HepG2 (cell line): ENCODE measurements around the gene NEDD4L. TPM values are rescaled to one million over a fixed set of nuclear protein-coding genes. Genes with fewer than 3 reads are reported as not detected.

ENCODE experiments used
- ATAC-seq: fragments of 200-7000 bp; cut with Tn5 transposase; 3 replicates; pipeline ENCODE4 v1.9.1; 2020; ENCODE audit warnings: mild to moderate bottlenecking, moderate library complexity
- BruUV-seq: library from RNA; stranded (reverse); fragments of 400-500 nt; replicated peaks from 2 replicates; lab custom pipeline; 2021; lab: Mats Ljungman, UMichigan
- CTCF ChIA-PET: fragments of 300-600 bp; formaldehyde crosslinking; extraction: SDS; loops from one replicate; lab custom pipeline; 2021; ENCODE audit warnings: low total read pairs, inconsistent platforms, low intra/inter-chr PET ratio; lab: Yijun Ruan, JAX
- POLR2A ChIA-PET: fragments of 350-600 bp; sonication (Branson Sonifier 250); formaldehyde crosslinking; loops from one replicate; lab custom pipeline; 2020; ENCODE audit warnings: antibody characterized with exemption, inconsistent platforms; lab: Yijun Ruan, JAX
- DNase-seq: peaks from one replicate; pipeline ENCODE4 v3.0.0-alpha.2; 2015; ENCODE audit warnings: low spot score
- FAIRE-seq: peaks from 3 replicates; lab custom pipeline; 2011; peaks lifted over from hg19 to GRCh38; lab: Jason Lieb, UNC
- H2AFZ ChIP-seq: one replicate; pipeline ENCODE4 v1.6.1; 2011; ENCODE audit warnings: low read length, inconsistent platforms
- H3K27ac ChIP-seq: fragments of 300-600 bp; 3 replicates; pipeline ENCODE4 v1.8.0; 2011; ENCODE audit warnings: mixed run types, mild to moderate bottlenecking, mixed read lengths, low read length, inconsistent platforms; ENCODE audit not compliant: insufficient read depth; ENCODE audit errors: extremely low read length
- H3K27me3 ChIP-seq, 2 experiments: fragments of 200-600 bp in 1 of 2; 2 replicates in 1 of 2; 3 replicates in 1 of 2; pipeline versions ENCODE4 v1.6.0 to v1.8.0; 2011; ENCODE audit warnings: low read length in 2 of 2, mild to moderate bottlenecking in 2 of 2, moderate library complexity in 2 of 2, inconsistent platforms in 1 of 2; ENCODE audit not compliant: insufficient read depth in 2 of 2, control insufficient read depth in 1 of 2
- H3K36me3 ChIP-seq, 2 experiments: fragments of 200-600 bp in 1 of 2; replicated peaks in 1 of 2; 2 replicates in 1 of 2; 3 replicates in 1 of 2; pipeline versions ENCODE4 v1.5.1 to v1.8.0; 2011; ENCODE audit warnings: low read length in 2 of 2, inconsistent platforms in 1 of 2; ENCODE audit not compliant: insufficient read depth in 2 of 2, control insufficient read depth in 1 of 2
- H3K4me1 ChIP-seq: 2 replicates; pipeline ENCODE4 v1.5.1; 2012; ENCODE audit warnings: low read length, inconsistent platforms; ENCODE audit not compliant: insufficient read depth
- H3K4me2 ChIP-seq: 2 replicates; pipeline ENCODE4 v1.6.0; 2011; ENCODE audit warnings: low read depth, low read length, inconsistent platforms
- H3K4me3 ChIP-seq, 3 experiments: fragments of 200-600 bp in 1 of 3; sonication (generic), shearing (Covaris generic) in 1 of 3; replicated peaks in 1 of 3; 2 replicates each; pipeline ENCODE4 v1.5.1; 2011 to 2016; ENCODE audit warnings: low read length in 3 of 3, inconsistent platforms in 2 of 3, low read depth in 2 of 3, mild to moderate bottlenecking in 2 of 3, control low read depth in 1 of 3, mixed read lengths in 1 of 3; ENCODE audit not compliant: insufficient read depth in 1 of 3
- H3K79me2 ChIP-seq: one replicate; pipeline ENCODE4 v1.6.1; 2011; ENCODE audit warnings: low read length, inconsistent platforms; ENCODE audit not compliant: insufficient read depth
- H3K9ac ChIP-seq: 2 replicates; pipeline ENCODE4 v1.6.0; 2011; ENCODE audit warnings: mild to moderate bottlenecking, low read depth, low read length, inconsistent platforms; ENCODE audit not compliant: insufficient read depth
- H3K9me3 ChIP-seq: 2 replicates; pipeline ENCODE4 v1.5.1; 2012; ENCODE audit warnings: mild to moderate bottlenecking, low read length
- H4K20me1 ChIP-seq: 2 replicates; pipeline ENCODE4 v1.6.0; 2011; ENCODE audit warnings: inconsistent platforms, mild to moderate bottlenecking, low read length, moderate library complexity; ENCODE audit not compliant: insufficient read depth
- BHLHE40 ChIP-seq: IDR thresholded peaks from 2 replicates; pipeline ENCODE4 v1.6.1; 2011; ENCODE audit warnings: low read length, improper control_type of control experiment
- DMTF1 ChIP-seq: sonication (generic); formaldehyde crosslinking; IDR thresholded peaks from 2 replicates; pipeline ENCODE4 v1.4.0; 2020; ENCODE audit warnings: mild to moderate bottlenecking, missing genetic modification reagents
- MIER3 ChIP-seq: IDR thresholded peaks from 2 replicates; pipeline ENCODE4 v1.6.1; 2016; ENCODE audit warnings: missing compliant biosample characterization, borderline replicate concordance
- MYNN ChIP-seq: sonication (generic); formaldehyde crosslinking; IDR thresholded peaks from 2 replicates; pipeline ENCODE4 v1.4.0; 2020; ENCODE audit warnings: mild to moderate bottlenecking, low read depth, missing genetic modification reagents
- NFYC ChIP-seq: IDR thresholded peaks from 2 replicates; pipeline ENCODE4 v1.6.1; 2016; ENCODE audit warnings: missing genetic modification reagents, missing compliant biosample characterization
- SRY ChIP-seq: sonication (generic); formaldehyde crosslinking; IDR thresholded peaks from 2 replicates; pipeline ENCODE4 v1.8.0; 2022; ENCODE audit warnings: mild to moderate bottlenecking, missing genetic modification reagents
- TBX2 ChIP-seq: sonication (generic); formaldehyde crosslinking; IDR thresholded peaks from 2 replicates; pipeline ENCODE4 v1.5.0; 2020; ENCODE audit warnings: missing genetic modification reagents, mild to moderate bottlenecking, borderline replicate concordance
- TP53 ChIP-seq: sonication (generic); formaldehyde crosslinking; conservative IDR thresholded peaks from 2 replicates; pipeline ENCODE4 v1.4.0; 2020; ENCODE audit warnings: missing genetic modification reagents
- ZBTB20 ChIP-seq: sonication (generic); formaldehyde crosslinking; IDR thresholded peaks from 2 replicates; pipeline ENCODE4 v1.8.1; 2023; ENCODE audit warnings: missing genetic modification reagents, low read depth, mild to moderate bottlenecking, borderline replicate concordance
- ZFY ChIP-seq: sonication (generic); formaldehyde crosslinking; IDR thresholded peaks from 2 replicates; pipeline ENCODE4 v1.4.0; 2020; ENCODE audit warnings: missing genetic modification reagents
- ZNF207 ChIP-seq: fragments of 450-650 bp; IDR thresholded peaks from 2 replicates; pipeline ENCODE4 v1.6.1; 2016; ENCODE audit warnings: antibody characterized with exemption, borderline replicate concordance
- ZNF331 ChIP-seq: sonication (generic); formaldehyde crosslinking; IDR thresholded peaks from 2 replicates; pipeline ENCODE4 v1.4.0; 2020; ENCODE audit warnings: missing genetic modification reagents
- ZNF44 ChIP-seq: sonication (generic); formaldehyde crosslinking; IDR thresholded peaks from 2 replicates; pipeline ENCODE4 v1.5.1; 2020; ENCODE audit warnings: mild to moderate bottlenecking, missing genetic modification reagents
- ZNF7 ChIP-seq: IDR thresholded peaks from 2 replicates; pipeline ENCODE4 v1.6.1; 2016; ENCODE audit warnings: missing biosample characterization, missing genetic modification reagents
- WGBS: methylation state at CpG from one replicate; pipeline ENCODE4 v1.1.6; 2017; ENCODE audit warnings: low lambda C conversion rate; 5-methylcytosine and 5-hydroxymethylcytosine counted together
- in situ Hi-C: cut with HindIII; loops from 2 replicates; pipeline ENCODE4 v1.10.0; 2017; ENCODE audit warnings: low pct_unique_long_range_greater_than_20kb; ENCODE audit not compliant: extremely low pct_ligation_motif_present
- intact Hi-C: fragments of 100-400 bp; cut with micrococcal nuclease; formaldehyde crosslinking; loops from one replicate; pipeline ENCODE4 v1.10.0; 2022; ENCODE audit not compliant: unreplicated experiment
- polyA plus RNA-seq, 8 experiments: library from polyadenylated mRNA; depleted of rRNA in 3 of 8; stranded (reverse) in 7 of 8; unstranded in 1 of 8; fragments of >200 nt; fragmentation: Illumina TruSeq in 4 of 8; extraction: Trizol in 4 of 8; gene quantifications; 2 replicates each; pipeline versions ENCODE4 v1.2.1 to v1.2.3, GENCODE V29; 2011 to 2016; ENCODE audit warnings: low read depth in 4 of 8, missing spikeins in 1 of 8, mixed read lengths in 1 of 8; ENCODE audit not compliant: insufficient read depth in 1 of 8
- total RNA-seq, 5 experiments: library from RNA; depleted of rRNA; stranded (reverse); fragments of >200 nt; fragmentation: Illumina TruSeq; extraction: Trizol; gene quantifications; 2 replicates each; pipeline ENCODE4 v1.2.3, GENCODE V29; 2016; ENCODE audit warnings: low read depth in 1 of 5
- TF ChIP-seq, protein P1 (sequence below): sonication (generic); formaldehyde crosslinking; IDR thresholded peaks from 2 replicates; pipeline ENCODE4 v1.4.0; 2020; ENCODE audit warnings: missing genetic modification reagents
- TF ChIP-seq, protein P2 (sequence below): fragments of 450-650 bp; IDR thresholded peaks from 2 replicates; pipeline ENCODE4 v1.6.1; 2017; ENCODE audit warnings: mild to moderate bottlenecking

NEDD4L gene
- total and polyA plus RNA-seq, 2 of the 13 experiments (the other 11 are each of a cell fraction or from before 2014, with no cell fraction given) = 168 to 390 TPM

DNA sequence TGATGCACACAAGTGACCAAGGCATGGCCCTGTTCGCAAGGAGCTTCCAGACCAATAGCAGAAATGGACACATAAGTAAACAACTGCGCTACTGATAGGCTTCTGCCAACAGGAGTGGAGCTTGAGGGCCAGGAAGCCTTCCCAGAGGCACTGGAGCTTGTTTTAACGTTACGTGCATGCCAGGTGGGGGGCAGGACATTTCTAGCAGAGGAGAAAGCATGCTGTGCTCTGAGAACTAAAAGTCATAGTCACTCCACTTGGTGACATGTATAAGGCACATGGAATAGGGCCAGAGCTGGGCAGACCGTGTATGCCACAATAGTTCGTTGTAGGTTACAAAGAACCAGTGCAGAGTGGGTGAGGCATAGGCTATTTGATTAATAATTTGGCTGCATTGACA lies 184.2 kb downstream of the NEDD4L start:
- TF ChIP-seq TBX2 (CRISPR knock-in tag) (no peak), DMTF1 (no peak), TP53 (CRISPR knock-in tag) (no peak), ZNF331 (no peak)
- Histone ChIP-seq H3K4me1 (peaks cover 94% of the 10 kb centered on the region), H3K9me3 (no peaks in the 10 kb centered on the region), H3K27me3 (no peaks in the 10 kb centered on the region), H2AFZ (no peak overlapping the region), H3K4me3 (no peak overlapping the region), H3K79me2 (peaks cover 95% of the 10 kb centered on the region), H3K27ac (no peak overlapping the region), H3K4me2 (no peak overlapping the region), H3K9ac (no peak overlapping the region), H3K36me3 (peaks cover 7 to 13% of the 10 kb centered on the region in 2 experiments), H4K20me1 (peaks cover 50% of the 10 kb centered on the region)
- no peak for ATAC-seq
- POLR2A ChIA-PET = no interaction called here
- no TSS peak for BruUV-seq
- no peak for DNase-seq
- in situ Hi-C loops = no loop called here
- no peak for FAIRE-seq
- intact Hi-C loops = no loop called here
- CTCF ChIA-PET = no interaction called here
- 95% methylated on average over 6 of the region's 6 CpGs for WGBS

DNA sequence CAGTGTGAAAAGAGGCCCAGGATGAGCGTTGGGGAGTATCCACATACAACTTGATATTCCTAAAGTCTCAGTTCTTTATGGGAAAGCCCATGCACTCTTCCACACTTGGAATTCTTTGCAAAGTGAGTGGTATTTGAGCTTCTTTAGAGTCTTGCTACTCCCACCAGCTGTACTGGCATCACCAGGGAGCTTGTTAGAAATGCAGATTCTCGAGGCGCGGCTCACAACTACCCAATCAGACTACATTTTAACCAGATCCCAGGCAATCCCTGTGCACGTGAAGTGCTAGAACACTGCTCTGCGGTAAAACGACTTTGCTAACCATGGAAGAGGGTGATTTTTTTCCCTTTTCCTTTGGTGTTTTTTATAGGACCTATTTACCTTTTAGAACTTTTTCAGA lies 184.7 kb downstream of the NEDD4L start:
- no TSS peak for BruUV-seq
- no peak for ATAC-seq
- peaks cover 7 to 13% of the 10 kb centered on the region in 2 experiments for H3K36me3 ChIP-seq
- no peaks in the 10 kb centered on the region for H3K27me3 ChIP-seq
- H3K4me3 ChIP-seq = no peak overlapping the region
- 86% methylated on average over 4 of the region's 7 CpGs for WGBS
- in situ Hi-C loops = no loop called here
- peaks cover 95% of the 10 kb centered on the region for H3K79me2 ChIP-seq
- DNase-seq = no peak
- peaks cover 97% of the 10 kb centered on the region for H3K4me1 ChIP-seq
- no peak for FAIRE-seq
- H3K27ac ChIP-seq = no peak overlapping the region
- intact Hi-C loops = no loop called here
- H3K4me2 ChIP-seq = peak overlapping the region; percentile 1; the same call in 1 of the 2 replicates
- no peaks in the 10 kb centered on the region for H3K9me3 ChIP-seq
- H3K9ac ChIP-seq = no peak overlapping the region
- no peak overlapping the region for H2AFZ ChIP-seq
- CTCF ChIA-PET = no interaction called here
- POLR2A ChIA-PET = no interaction called here
- peaks cover 49% of the 10 kb centered on the region for H4K20me1 ChIP-seq
- TF ChIP-seq ZNF7 (CRISPR knock-in tag) (no peak), MIER3 (no peak), ZFY (CRISPR knock-in tag) (no peak), ZBTB20 (no peak), BHLHE40 (no peak), ZNF44 (CRISPR knock-in tag) (no peak), SRY (CRISPR knock-in tag) (no peak), MYNN (CRISPR knock-in tag) (no peak), ZNF207 (no peak), NFYC (CRISPR knock-in tag) (no peak)
- TF ChIP-seq, protein P1, sequence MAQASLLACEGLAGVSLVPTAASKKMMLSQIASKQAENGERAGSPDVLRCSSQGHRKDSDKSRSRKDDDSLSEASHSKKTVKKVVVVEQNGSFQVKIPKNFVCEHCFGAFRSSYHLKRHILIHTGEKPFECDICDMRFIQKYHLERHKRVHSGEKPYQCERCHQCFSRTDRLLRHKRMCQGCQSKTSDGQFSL (CRISPR knock-in tag) = no peak
- TF ChIP-seq, protein P2, sequence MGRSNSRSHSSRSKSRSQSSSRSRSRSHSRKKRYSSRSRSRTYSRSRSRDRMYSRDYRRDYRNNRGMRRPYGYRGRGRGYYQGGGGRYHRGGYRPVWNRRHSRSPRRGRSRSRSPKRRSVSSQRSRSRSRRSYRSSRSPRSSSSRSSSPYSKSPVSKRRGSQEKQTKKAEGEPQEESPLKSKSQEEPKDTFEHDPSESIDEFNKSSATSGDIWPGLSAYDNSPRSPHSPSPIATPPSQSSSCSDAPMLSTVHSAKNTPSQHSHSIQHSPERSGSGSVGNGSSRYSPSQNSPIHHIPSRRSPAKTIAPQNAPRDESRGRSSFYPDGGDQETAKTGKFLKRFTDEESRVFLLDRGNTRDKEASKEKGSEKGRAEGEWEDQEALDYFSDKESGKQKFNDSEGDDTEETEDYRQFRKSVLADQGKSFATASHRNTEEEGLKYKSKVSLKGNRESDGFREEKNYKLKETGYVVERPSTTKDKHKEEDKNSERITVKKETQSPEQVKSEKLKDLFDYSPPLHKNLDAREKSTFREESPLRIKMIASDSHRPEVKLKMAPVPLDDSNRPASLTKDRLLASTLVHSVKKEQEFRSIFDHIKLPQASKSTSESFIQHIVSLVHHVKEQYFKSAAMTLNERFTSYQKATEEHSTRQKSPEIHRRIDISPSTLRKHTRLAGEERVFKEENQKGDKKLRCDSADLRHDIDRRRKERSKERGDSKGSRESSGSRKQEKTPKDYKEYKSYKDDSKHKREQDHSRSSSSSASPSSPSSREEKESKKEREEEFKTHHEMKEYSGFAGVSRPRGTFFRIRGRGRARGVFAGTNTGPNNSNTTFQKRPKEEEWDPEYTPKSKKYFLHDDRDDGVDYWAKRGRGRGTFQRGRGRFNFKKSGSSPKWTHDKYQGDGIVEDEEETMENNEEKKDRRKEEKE = no peak
